Activated CD4-positive, CD25-positive, alpha-beta regulatory T cell (primary cell): Measurements from ENCODE around the gene WFDC10A.
"Not testable (repeated sequence)": the region's sequence is repeated elsewhere in the genome, so short reads cannot be mapped to it uniquely, and the experiment has no call there.

Source experiments
- DNase-seq, 4 experiments: peaks; one replicate each; lab custom pipeline; 2025; lab: John Stamatoyannopoulos, UW

Gene WFDC10A

DNA sequence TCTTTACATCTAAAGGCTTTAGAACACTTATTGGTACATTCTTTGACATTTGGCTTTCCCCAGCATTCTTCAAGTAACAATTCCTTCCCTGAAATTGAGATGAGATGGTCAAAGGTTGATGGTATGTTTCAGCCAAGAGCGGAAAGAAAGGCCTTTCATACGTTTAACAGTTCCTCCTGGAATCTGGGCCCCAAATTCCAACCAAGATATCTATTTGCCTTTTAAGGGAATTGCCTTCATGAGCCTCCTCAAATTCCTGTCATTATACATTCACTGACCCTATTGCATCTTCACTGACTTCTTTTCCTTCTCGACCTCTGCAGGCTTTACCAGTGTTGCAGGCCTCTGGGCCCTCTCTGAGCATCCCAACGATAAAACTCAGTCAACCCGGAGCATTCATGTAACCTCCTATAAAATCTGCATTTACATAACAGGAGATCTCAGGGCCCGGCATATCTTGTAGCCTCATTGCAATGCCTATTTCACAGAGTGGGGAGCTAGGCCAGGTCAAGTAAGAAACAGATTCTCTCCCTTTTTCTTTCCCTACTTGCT lies 19.8 kb downstream of the WFDC10A start:
- DNase-seq: no peak

GRCh38 chr20:45651726-45652125 lies 22.2 kb downstream of the WFDC10A start:
- DNase-seq: not testable (repeated sequence)

DNA sequence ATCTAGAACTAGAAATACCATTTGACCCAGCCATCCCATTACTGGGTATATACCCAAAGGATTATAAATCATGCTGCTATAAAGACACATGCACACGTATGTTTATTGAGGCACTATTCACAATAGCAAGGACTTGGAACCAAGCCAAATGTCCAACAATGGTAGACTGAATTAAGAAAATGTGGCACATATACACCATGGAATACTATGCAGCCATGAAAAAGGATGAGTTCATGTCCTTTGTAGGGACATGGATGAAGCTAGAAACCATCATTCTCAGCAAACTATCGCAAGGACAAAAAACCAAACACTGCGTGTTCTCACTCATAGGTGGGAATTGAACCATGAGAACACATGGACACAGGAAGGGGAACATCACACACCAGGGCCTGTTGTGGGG lies 27.5 kb downstream of the WFDC10A start:
- not testable (repeated sequence) for DNase-seq

- DNase-seq: no peak
Measured at GRCh38 chr20:45670139-45670538, 40.6 kb downstream of the WFDC10A start, which contains the start of gene WFDC11. TSS of gene WFDC11 (minus strand) at chr20:45670239. CDS start at chr20:45650600, 19,639 bp downstream.

- no peak for DNase-seq
Measured at GRCh38 chr20:45672765-45673164, 43.2 kb downstream of the WFDC10A start.

DNA sequence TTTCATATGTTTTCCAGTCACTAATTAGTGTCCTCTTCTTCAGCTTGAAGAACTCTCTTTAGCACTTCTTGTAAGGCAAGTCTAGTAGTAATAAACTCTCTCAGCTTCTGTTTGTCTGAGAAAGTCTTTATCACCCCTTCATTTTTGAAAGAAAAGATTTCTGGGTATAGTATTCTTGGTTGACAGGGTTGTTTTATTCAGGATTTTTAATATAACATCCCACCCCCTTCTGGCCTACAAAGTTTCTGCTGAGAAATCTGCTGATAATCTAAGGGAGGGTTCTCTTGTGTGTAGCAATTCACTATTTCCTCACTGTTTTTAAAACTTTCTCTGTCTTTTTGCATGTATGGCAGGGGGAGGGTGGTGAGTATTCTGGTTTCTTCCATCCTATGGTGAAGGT lies 50.1 kb downstream of the WFDC10A start:
- DNase-seq: no peak
